Muscle layer of duodenum (tissue), 2 donors: Measurements from ENCODE around the gene APBB2.
A peak's percentile ranks its signal among the peaks of the same experiment; 100 is the strongest.

ENCODE experiments used
- H3K27ac ChIP-seq: one replicate; pipeline ENCODE4 v1.7.0; 2013; ENCODE audit warnings: mild to moderate bottlenecking, low read length
- H3K27me3 ChIP-seq: one replicate; pipeline ENCODE4 v1.7.0; 2013; ENCODE audit warnings: low read depth, mild to moderate bottlenecking, control low read depth, low read length
- H3K36me3 ChIP-seq, 2 donors: one replicate each; pipeline ENCODE4 v1.7.0; 2013; ENCODE audit warnings: low read length in 2 of 2, control low read depth in 1 of 2, mild to moderate bottlenecking in 1 of 2; ENCODE audit not compliant: insufficient read depth in 2 of 2, control insufficient read depth in 1 of 2
- H3K4me1 ChIP-seq, 2 donors: one replicate each; pipeline ENCODE4 v1.7.0; 2013; ENCODE audit warnings: low read length in 2 of 2, mild to moderate bottlenecking in 2 of 2, control low read depth in 1 of 2, moderate library complexity in 1 of 2; ENCODE audit not compliant: insufficient read depth in 2 of 2, control insufficient read depth in 1 of 2
- H3K4me3 ChIP-seq, 2 donors: one replicate each; pipeline ENCODE4 v1.7.0; 2013; ENCODE audit warnings: low read length in 2 of 2, low read depth in 1 of 2, mild to moderate bottlenecking in 1 of 2
- H3K9me3 ChIP-seq, 2 donors: one replicate each; pipeline ENCODE4 v1.7.0; 2013; ENCODE audit warnings: low read length in 2 of 2, control low read depth in 1 of 2, mild to moderate bottlenecking in 1 of 2; ENCODE audit not compliant: control insufficient read depth in 1 of 2
- donor health status: healthy.

The APBB2 gene

DNA sequence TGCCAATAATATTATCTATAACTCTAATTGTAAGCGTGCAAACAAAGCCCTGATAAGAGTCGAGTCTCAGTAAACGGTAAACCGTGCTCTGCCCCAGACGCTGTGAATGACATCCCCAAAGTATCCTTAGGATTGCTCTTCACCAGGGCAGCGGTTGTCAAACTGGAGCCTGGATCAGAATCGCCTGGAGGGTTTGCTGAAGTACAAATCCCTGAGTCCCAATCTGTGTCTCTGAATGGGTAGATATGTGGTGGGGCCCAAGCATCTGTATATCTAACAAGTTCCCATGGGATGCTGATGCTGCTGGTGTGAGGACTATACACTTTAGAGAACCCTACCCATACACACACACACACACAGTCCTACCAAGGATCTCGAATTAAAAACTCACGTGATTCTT lies 813 bp upstream of the APBB2 start:
- peak overlapping the region in 1 of 2 donors; percentile 67 for H3K4me3 ChIP-seq
- no peaks in the 10 kb centered on the region for H3K27me3 ChIP-seq
- H3K27ac ChIP-seq = no peak overlapping the region
- no peaks in the 10 kb centered on the region for H3K36me3 ChIP-seq
- H3K4me1 ChIP-seq = peaks cover 3 to 24% of the 10 kb centered on the region in 2 donors
- no peaks in the 10 kb centered on the region for H3K9me3 ChIP-seq

- Histone ChIP-seq H3K27me3 (no peaks in the 10 kb centered on the region), H3K27ac (no peak overlapping the region), H3K4me3 (peak overlapping the region in 1 of 2 donors; percentile 67), H3K9me3 (no peaks in the 10 kb centered on the region), H3K4me1 (peaks cover 3 to 24% of the 10 kb centered on the region in 2 donors), H3K36me3 (no peaks in the 10 kb centered on the region)
Measured at GRCh38 chr4:41214825-41215146, 444 bp upstream of the APBB2 start.

- H3K9me3 ChIP-seq = no peaks in the 10 kb centered on the region
- H3K4me3 ChIP-seq = peak overlapping the region; percentile 67 to 72
- H3K4me1 ChIP-seq = peaks cover 3 to 24% of the 10 kb centered on the region in 2 donors
- peak overlapping the region; percentile 10 for H3K27ac ChIP-seq
- H3K36me3 ChIP-seq = no peaks in the 10 kb centered on the region
- no peaks in the 10 kb centered on the region for H3K27me3 ChIP-seq
Measured at GRCh38 chr4:41213625-41214135, 662 bp downstream of the APBB2 start.

DNA sequence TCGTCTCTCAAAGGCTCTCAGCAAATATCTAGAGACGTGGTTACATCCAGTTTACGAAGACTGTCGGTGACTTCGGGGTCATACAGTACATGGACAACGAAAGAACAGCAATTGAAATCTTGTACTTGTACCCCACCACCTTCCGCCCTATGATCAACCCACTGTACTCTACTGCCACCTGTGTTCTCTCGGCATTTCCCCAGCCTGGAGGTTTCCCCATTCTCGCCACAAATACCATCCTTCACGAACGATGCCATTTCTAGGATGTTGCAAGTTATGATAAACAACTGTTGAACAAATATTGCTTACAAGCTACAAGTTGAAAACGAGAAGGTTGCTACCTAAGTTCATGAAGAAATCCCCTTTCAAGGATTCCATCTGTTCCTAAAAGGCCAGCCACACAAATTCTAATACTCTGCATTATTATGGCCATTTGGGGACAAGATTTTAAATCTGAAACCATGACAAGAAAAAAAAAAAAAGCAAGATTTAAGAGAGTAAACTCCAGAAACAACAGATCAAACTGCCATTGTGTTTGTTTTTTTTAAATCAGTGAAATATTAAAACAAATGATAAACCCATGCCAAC lies 1.6 kb downstream of the APBB2 start:
- peaks cover 3 to 24% of the 10 kb centered on the region in 2 donors for H3K4me1 ChIP-seq
- H3K27ac ChIP-seq = no peak overlapping the region

GRCh38 chr4:41211951-41212615 lies 2.3 kb downstream of the APBB2 start:
- Histone ChIP-seq H3K27ac (no peak overlapping the region), H3K36me3 (no peaks in the 10 kb centered on the region), H3K9me3 (no peaks in the 10 kb centered on the region), H3K27me3 (no peaks in the 10 kb centered on the region), H3K4me1 (peaks cover 3 to 24% of the 10 kb centered on the region in 2 donors), H3K4me3 (peak overlapping the region; percentile 67 to 72)

More for the DNA sequence above, 1.6 kb downstream of the APBB2 start:
- Histone ChIP-seq H3K4me3 (peak overlapping the region; percentile 67 to 72), H3K27me3 (no peaks in the 10 kb centered on the region), H3K9me3 (no peaks in the 10 kb centered on the region), H3K36me3 (no peaks in the 10 kb centered on the region)

- Histone ChIP-seq H3K4me3 (no peak overlapping the region), H3K9me3 (no peaks in the 10 kb centered on the region), H3K27ac (no peak overlapping the region), H3K36me3 (no peaks in the 10 kb centered on the region), H3K27me3 (no peaks in the 10 kb centered on the region), H3K4me1 (peaks cover 6 to 20% of the 10 kb centered on the region in 2 donors)
Measured at GRCh38 chr4:41209901-41210300, 4.4 kb downstream of the APBB2 start.

- Histone ChIP-seq H3K36me3 (no peaks in the 10 kb centered on the region), H3K27me3 (no peaks in the 10 kb centered on the region), H3K4me3 (no peak overlapping the region), H3K27ac (no peak overlapping the region), H3K4me1 (peaks cover 13 to 23% of the 10 kb centered on the region in 2 donors), H3K9me3 (no peaks in the 10 kb centered on the region)
Measured at GRCh38 chr4:41209187-41209586, 5.2 kb downstream of the APBB2 start.

- Histone ChIP-seq H3K4me3 (no peak overlapping the region), H3K9me3 (no peaks in the 10 kb centered on the region), H3K27ac (no peak overlapping the region), H3K4me1 (peaks cover 11 to 22% of the 10 kb centered on the region in 2 donors), H3K27me3 (no peaks in the 10 kb centered on the region), H3K36me3 (no peaks in the 10 kb centered on the region)
Measured at GRCh38 chr4:41207291-41207831, 7.0 kb downstream of the APBB2 start.

DNA sequence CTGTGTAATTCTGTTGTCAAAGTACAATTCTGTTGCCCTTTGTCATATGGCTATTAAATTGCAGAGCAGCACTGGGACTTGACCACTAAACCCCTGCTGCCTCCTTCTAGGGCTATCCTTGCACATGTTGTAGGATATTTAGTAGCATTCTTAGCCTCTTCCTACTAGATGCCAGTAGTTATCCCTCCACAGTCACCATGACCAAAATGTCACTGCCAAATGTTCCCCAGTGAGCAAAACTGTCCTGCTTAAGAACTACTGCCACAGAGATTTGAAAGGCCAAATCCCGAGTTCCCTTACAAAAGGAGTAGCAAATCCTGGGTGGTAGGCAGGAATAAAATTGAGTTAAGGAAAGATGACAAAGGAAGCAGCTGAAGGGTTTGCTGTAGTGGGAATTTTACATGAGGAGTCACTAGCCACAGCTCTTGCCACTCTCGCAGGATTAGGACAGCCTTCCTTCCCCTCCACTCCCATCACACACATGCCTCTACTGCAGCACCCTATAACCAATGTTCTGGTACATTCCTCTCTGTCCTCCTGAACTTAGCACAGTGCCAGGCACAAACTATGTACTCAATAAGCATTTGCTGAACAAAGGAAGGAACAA lies 8.4 kb downstream of the APBB2 start:
- Histone ChIP-seq H3K9me3 (no peaks in the 10 kb centered on the region), H3K27me3 (no peaks in the 10 kb centered on the region), H3K4me1 (peaks cover 9 to 22% of the 10 kb centered on the region in 2 donors), H3K4me3 (no peak overlapping the region), H3K27ac (no peak overlapping the region), H3K36me3 (no peaks in the 10 kb centered on the region)

- no peaks in the 10 kb centered on the region for H3K9me3 ChIP-seq
- H3K27me3 ChIP-seq = no peaks in the 10 kb centered on the region
- no peak overlapping the region for H3K27ac ChIP-seq
- no peak overlapping the region for H3K4me3 ChIP-seq
- peaks cover 9 to 18% of the 10 kb centered on the region in 2 donors for H3K4me1 ChIP-seq
- no peaks in the 10 kb centered on the region for H3K36me3 ChIP-seq
Measured at GRCh38 chr4:41205130-41205529, 9.2 kb downstream of the APBB2 start.

GRCh38 chr4:41204400-41204978 lies 9.9 kb downstream of the APBB2 start:
- no peak overlapping the region for H3K27ac ChIP-seq

More at GRCh38 chr4:41204400-41204978, 9.9 kb downstream of the APBB2 start:
- Histone ChIP-seq H3K36me3 (no peaks in the 10 kb centered on the region), H3K4me3 (no peak overlapping the region), H3K27me3 (no peaks in the 10 kb centered on the region), H3K9me3 (no peaks in the 10 kb centered on the region), H3K4me1 (peaks cover 9 to 18% of the 10 kb centered on the region in 2 donors)
